HCT116 (cell line): ENCODE data around the gene NOTCH1. TPM values are rescaled to one million over a fixed set of nuclear protein-coding genes. Genes with fewer than 3 reads are reported as not detected.

Experiments used
- ATAC-seq: fragments of 200-7000 bp; cut with Tn5 transposase; 2 replicates; pipeline ENCODE4 v1.9.1; 2020; ENCODE audit warnings: mild to moderate bottlenecking, moderate library complexity
- BruUV-seq: library from RNA; stranded (reverse); fragments of 400-500 nt; replicated peaks from 2 replicates; lab custom pipeline; 2021; lab: Mats Ljungman, UMichigan
- CTCF ChIA-PET: fragments of 300-600 bp; sonication (Branson Sonifier 250); formaldehyde crosslinking; loops from one replicate; lab custom pipeline; 2021; ENCODE audit warnings: antibody characterized with exemption; lab: Charles Lee
- POLR2A ChIA-PET: fragments of 300-600, 350-600 bp; sonication (Branson Sonifier 250); formaldehyde crosslinking; loops from one replicate; lab custom pipeline; 2021; ENCODE audit warnings: antibody characterized with exemption; lab: Charles Lee
- RAD21 ChIA-PET, 2 experiments: fragments of 300-600 bp; sonication (Branson Sonifier 250); formaldehyde crosslinking; loops; one replicate each; lab custom pipeline; 2023; ENCODE audit warnings: low total read pairs in 2 of 2; ENCODE audit not compliant: uncharacterized antibody in 2 of 2, unreplicated experiment in 2 of 2, low non-redundant PET in 1 of 2; lab: Charles Lee
- DNase-seq: peaks from one replicate; pipeline ENCODE4 v3.0.0-alpha.2; 2010; ENCODE audit warnings: low read depth, low spot score
- H2AFZ ChIP-seq: fragments of 200-600 bp; shearing (Covaris generic), sonication (generic); 2 replicates; pipeline ENCODE4 v1.6.1; 2017; ENCODE audit warnings: low read depth, mixed run types, mixed read lengths, antibody characterized with exemption, low read length; ENCODE audit not compliant: poor library complexity, severe bottlenecking
- H3K27ac ChIP-seq: 2 replicates; pipeline ENCODE4 v1.5.1; 2012; ENCODE audit warnings: low read depth, low read length
- H3K27me3 ChIP-seq: fragments of 200-600 bp; sonication (generic); 2 replicates; pipeline ENCODE4 v1.6.1; 2016; ENCODE audit warnings: mixed run types, low read length, mixed read lengths; ENCODE audit not compliant: insufficient read depth
- H3K36me3 ChIP-seq, 2 experiments: fragments of 200-500 bp in 1 of 2; fragments of 200-600 bp in 1 of 2; sonication (Bioruptor generic) in 1 of 2; sonication (generic) in 1 of 2; 2 replicates each; pipeline versions ENCODE4 v1.5.1 to v1.6.1; 2014 to 2016; ENCODE audit warnings: low read length in 2 of 2, inconsistent platforms in 1 of 2, mixed read lengths in 1 of 2, mixed run types in 1 of 2; ENCODE audit not compliant: insufficient read depth in 2 of 2, control insufficient read depth in 1 of 2
- H3K4me1 ChIP-seq, 2 experiments: fragments of 200-600 bp in 1 of 2; sonication (generic) in 1 of 2; 2 replicates each; pipeline versions ENCODE4 v1.5.1 to v1.6.1; 2012 to 2017; ENCODE audit warnings: low read length in 2 of 2, inconsistent platforms in 1 of 2, mild to moderate bottlenecking in 1 of 2, mixed read lengths in 1 of 2, mixed run types in 1 of 2, moderate library complexity in 1 of 2; ENCODE audit not compliant: insufficient read depth in 2 of 2, control insufficient read depth in 1 of 2
- H3K4me2 ChIP-seq: fragments of 200-600 bp; sonication (generic); 2 replicates; pipeline ENCODE4 v1.6.1; 2017; ENCODE audit warnings: mixed run types, low read length, mixed read lengths
- H3K4me3 ChIP-seq, 2 experiments: fragments of 200-600 bp in 1 of 2; sonication (generic) in 1 of 2; replicated peaks in 1 of 2; 2 replicates each; pipeline ENCODE4 v1.5.1; 2011 to 2016; ENCODE audit warnings: low read length in 2 of 2, control low read depth in 1 of 2, low read depth in 1 of 2, mild to moderate bottlenecking in 1 of 2, mixed read lengths in 1 of 2, mixed run types in 1 of 2
- H3K79me2 ChIP-seq: fragments of 200-600 bp; sonication (generic); 2 replicates; pipeline ENCODE4 v1.6.1; 2017; ENCODE audit warnings: mild to moderate bottlenecking, mixed run types, low read length, moderate library complexity, mixed read lengths; ENCODE audit not compliant: insufficient read depth
- H3K9ac ChIP-seq: fragments of 200-600 bp; sonication (generic); 2 replicates; pipeline ENCODE4 v1.6.1; 2016; ENCODE audit warnings: low read length, mixed read lengths
- H3K9me2 ChIP-seq: fragments of 200-600 bp; sonication (generic), shearing (Covaris generic); 2 replicates; pipeline ENCODE4 v1.6.1; 2017; ENCODE audit warnings: mixed run types, mild to moderate bottlenecking, moderate library complexity; ENCODE audit not compliant: insufficient read depth
- H3K9me3 ChIP-seq, 2 experiments: fragments of 200-500 bp in 1 of 2; fragments of 200-600 bp in 1 of 2; sonication (Bioruptor generic) in 1 of 2; sonication (generic) in 1 of 2; 2 replicates each; pipeline ENCODE4 v1.6.1; 2014 to 2017; ENCODE audit warnings: low read length in 2 of 2, mixed read lengths in 2 of 2, inconsistent platforms in 1 of 2, low read depth in 1 of 2, mild to moderate bottlenecking in 1 of 2, mixed run types in 1 of 2, moderate library complexity in 1 of 2; ENCODE audit not compliant: control insufficient read depth in 1 of 2, insufficient read depth in 1 of 2
- H4K20me1 ChIP-seq: fragments of 200-600 bp; sonication (generic), shearing (Covaris generic); 2 replicates; pipeline ENCODE4 v1.6.1; 2017; ENCODE audit warnings: mixed run types, mild to moderate bottlenecking, moderate library complexity; ENCODE audit not compliant: insufficient read depth
- CBX3 ChIP-seq: IDR thresholded peaks from 2 replicates; pipeline ENCODE4 v1.6.1; 2012; ENCODE audit warnings: low read depth
- CEBPB ChIP-seq: IDR thresholded peaks from 2 replicates; pipeline ENCODE4 v1.6.1; 2012; ENCODE audit warnings: low read depth
- ELF1 ChIP-seq: IDR thresholded peaks from 2 replicates; pipeline ENCODE4 v1.6.1; 2012; ENCODE audit warnings: low read depth, borderline replicate concordance
- FOSL1 ChIP-seq: IDR thresholded peaks from 2 replicates; pipeline ENCODE4 v1.6.1; 2012; ENCODE audit warnings: low read depth
- JUND ChIP-seq: IDR thresholded peaks from 2 replicates; pipeline ENCODE4 v1.6.1; 2012
- MAX ChIP-seq: IDR thresholded peaks from 2 replicates; pipeline ENCODE4 v1.6.1; 2012
- POLR2A ChIP-seq: IDR thresholded peaks from 2 replicates; pipeline ENCODE4 v1.7.0; 2011; ENCODE audit warnings: borderline replicate concordance; ENCODE audit not compliant: insufficient read depth, insufficient read length; ENCODE audit errors: extremely low read depth
- POLR2AphosphoS5 ChIP-seq: IDR thresholded peaks from 2 replicates; pipeline ENCODE4 v1.6.1; 2011; ENCODE audit warnings: mild to moderate bottlenecking, low read depth, low read length, moderate library complexity
- RAD21 ChIP-seq: IDR thresholded peaks from 2 replicates; pipeline ENCODE4 v1.6.1; 2012; ENCODE audit warnings: low read depth, mild to moderate bottlenecking
- REST ChIP-seq: IDR thresholded peaks from 2 replicates; pipeline ENCODE4 v1.6.1; 2012; ENCODE audit warnings: low read depth
- SIN3A ChIP-seq: IDR thresholded peaks from 2 replicates; pipeline ENCODE4 v1.6.1; 2012; ENCODE audit warnings: low read depth
- SP1 ChIP-seq: IDR thresholded peaks from 2 replicates; pipeline ENCODE4 v1.6.1; 2012; ENCODE audit warnings: low read depth
- SRF ChIP-seq: IDR thresholded peaks from 2 replicates; pipeline ENCODE4 v1.6.1; 2012; ENCODE audit warnings: low read depth
- ZFX ChIP-seq: fragments of 450-650 bp; IDR thresholded peaks from 2 replicates; pipeline ENCODE4 v1.6.1; 2017
- ZNF274 ChIP-seq: fragments of 200-500 bp; sonication (Bioruptor generic); IDR thresholded peaks from 2 replicates; pipeline ENCODE4 v1.6.1; 2014; ENCODE audit warnings: mild to moderate bottlenecking, low read depth, low read length, inconsistent platforms
- intact Hi-C: fragments of 100-400 bp; cut with micrococcal nuclease; formaldehyde crosslinking; loops from 2 replicates; pipeline ENCODE4 v1.10.0; 2022
- total RNA-seq: library from RNA; stranded (reverse); gene quantifications from one replicate; pipeline ENCODE4 v1.2.1, GENCODE V29; 2021; ENCODE audit not compliant: unreplicated experiment
- TF ChIP-seq, protein P1 (sequence below), 3 experiments: fragments of 200-600 bp in 1 of 3; sonication (generic) in 1 of 3; IDR thresholded peaks in 2 of 3; conservative IDR thresholded peaks in 1 of 3; 2 replicates each; pipeline ENCODE4 v1.5.1; 2012 to 2017; ENCODE audit warnings: low read depth in 2 of 3, low read length in 2 of 3, antibody characterized with exemption in 1 of 3, borderline replicate concordance in 1 of 3, control low read depth in 1 of 3, mild to moderate bottlenecking in 1 of 3, mixed read lengths in 1 of 3, mixed run types in 1 of 3, moderate library complexity in 1 of 3; ENCODE audit not compliant: insufficient read depth in 1 of 3
- TF ChIP-seq, protein P2 (sequence below): IDR thresholded peaks from 2 replicates; pipeline ENCODE4 v1.6.1; 2012

Gene NOTCH1
- total RNA-seq, 1 experiment from 2014 or later = 36.2 TPM

DNA sequence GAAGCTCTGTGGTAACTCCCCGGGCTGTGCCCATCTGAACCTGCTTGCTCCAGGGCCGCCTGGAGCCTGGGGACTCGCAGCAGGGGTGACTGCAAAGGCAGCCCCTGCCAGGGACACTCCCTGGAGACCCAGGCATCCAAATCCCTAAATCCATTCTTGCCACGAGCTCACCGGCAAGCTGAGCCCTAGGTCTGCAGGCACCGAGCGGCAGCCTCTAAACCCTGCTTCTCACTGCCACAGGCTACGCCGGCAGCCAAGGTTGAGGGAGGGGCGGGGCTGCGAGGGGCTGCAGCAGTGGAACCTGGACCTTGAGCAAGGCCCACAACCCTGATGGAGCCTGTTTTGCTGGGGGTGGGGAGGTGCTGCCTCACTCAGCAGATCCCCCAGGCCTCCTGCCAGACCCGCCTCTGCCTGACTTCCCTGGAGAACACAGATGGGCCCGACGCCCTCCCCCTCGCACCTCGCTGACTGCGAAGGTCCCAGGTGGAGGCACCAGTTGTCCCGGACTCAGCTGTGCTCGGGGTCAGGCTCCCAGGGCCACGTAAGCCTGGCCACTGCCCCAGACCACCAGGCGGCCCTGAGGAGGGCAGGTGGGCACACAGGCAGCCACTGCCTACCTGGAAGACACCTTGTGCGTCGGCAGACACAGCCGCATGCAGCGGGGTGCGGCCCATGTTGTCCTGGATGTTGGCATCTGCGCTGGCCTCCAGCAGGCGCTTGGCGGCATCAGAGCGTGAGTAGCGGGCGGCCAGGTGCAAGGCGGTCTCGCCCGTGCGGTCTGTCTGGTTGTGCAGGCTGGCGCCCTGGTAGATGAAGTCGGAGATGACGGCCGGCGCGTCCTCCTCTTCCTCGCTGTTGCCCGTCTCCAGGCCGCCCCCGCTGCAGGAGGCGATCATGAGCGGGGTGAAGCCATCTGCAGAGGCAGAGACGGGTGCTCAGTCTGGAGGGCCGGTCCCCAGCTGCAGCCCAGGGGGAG lies 45.6 kb downstream of the NOTCH1 start:
- Histone ChIP-seq H3K79me2 (no peaks in the 10 kb centered on the region), H3K4me3 (no peak overlapping the region), H3K36me3 (peaks cover 10 to 14% of the 10 kb centered on the region in 2 experiments; a peak in 3 of 4 replicates)
- ChIA-PET RAD21 (no interaction called here), POLR2A (no interaction called here)
- TF ChIP-seq POLR2A (no peak), ZNF274 (no peak), CBX3 (no peak), SP1 (no peak), POLR2AphosphoS5 (no peak), MAX (no peak), CEBPB (no peak), RAD21 (no peak), REST (no peak), SIN3A (no peak), JUND (no peak), FOSL1 (no peak), ZFX (no peak), SRF (no peak), ELF1 (no peak)
- TF ChIP-seq, protein P1, sequence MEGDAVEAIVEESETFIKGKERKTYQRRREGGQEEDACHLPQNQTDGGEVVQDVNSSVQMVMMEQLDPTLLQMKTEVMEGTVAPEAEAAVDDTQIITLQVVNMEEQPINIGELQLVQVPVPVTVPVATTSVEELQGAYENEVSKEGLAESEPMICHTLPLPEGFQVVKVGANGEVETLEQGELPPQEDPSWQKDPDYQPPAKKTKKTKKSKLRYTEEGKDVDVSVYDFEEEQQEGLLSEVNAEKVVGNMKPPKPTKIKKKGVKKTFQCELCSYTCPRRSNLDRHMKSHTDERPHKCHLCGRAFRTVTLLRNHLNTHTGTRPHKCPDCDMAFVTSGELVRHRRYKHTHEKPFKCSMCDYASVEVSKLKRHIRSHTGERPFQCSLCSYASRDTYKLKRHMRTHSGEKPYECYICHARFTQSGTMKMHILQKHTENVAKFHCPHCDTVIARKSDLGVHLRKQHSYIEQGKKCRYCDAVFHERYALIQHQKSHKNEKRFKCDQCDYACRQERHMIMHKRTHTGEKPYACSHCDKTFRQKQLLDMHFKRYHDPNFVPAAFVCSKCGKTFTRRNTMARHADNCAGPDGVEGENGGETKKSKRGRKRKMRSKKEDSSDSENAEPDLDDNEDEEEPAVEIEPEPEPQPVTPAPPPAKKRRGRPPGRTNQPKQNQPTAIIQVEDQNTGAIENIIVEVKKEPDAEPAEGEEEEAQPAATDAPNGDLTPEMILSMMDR (IDR thresholded peaks at IDR 0.05 in 2 of 3, conservative IDR thresholded peaks at IDR 0.05 in 1 of 3; ENCODE audit: borderline replicate concordance in 1 of 3, insufficient read depth in 1 of 3, low read depth in 2 of 3, low read length in 2 of 3) = no peak
- TF ChIP-seq, protein P2, sequence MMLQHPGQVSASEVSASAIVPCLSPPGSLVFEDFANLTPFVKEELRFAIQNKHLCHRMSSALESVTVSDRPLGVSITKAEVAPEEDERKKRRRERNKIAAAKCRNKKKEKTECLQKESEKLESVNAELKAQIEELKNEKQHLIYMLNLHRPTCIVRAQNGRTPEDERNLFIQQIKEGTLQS = no peak
- TF ChIP-seq, all 23 proteins: peak for 0
- intact Hi-C loops = no loop called here
- BruUV-seq = no TSS peak
- H3K4me2 ChIP-seq = no peak overlapping the region
- CTCF ChIA-PET = no interaction called here
- no peak overlapping the region for H3K27ac ChIP-seq
- no peaks in the 10 kb centered on the region for H3K9me2 ChIP-seq
- DNase-seq (no peak), ATAC-seq (no peak)
- H3K9ac ChIP-seq = no peak overlapping the region
- H2AFZ ChIP-seq = no peak overlapping the region
- H3K9me3 ChIP-seq = no peaks in the 10 kb centered on the region
- H3K4me1 ChIP-seq = no peaks in the 10 kb centered on the region
- no peaks in the 10 kb centered on the region for H4K20me1 ChIP-seq
- no peaks in the 10 kb centered on the region for H3K27me3 ChIP-seq
